Gastrocnemius medialis (tissue), 4 donors: Measurements from ENCODE around the gene PRKAG1. TPM values are rescaled to one million over a fixed set of nuclear protein-coding genes. Genes with fewer than 3 reads are reported as not detected.

Experiments used
- ATAC-seq, 2 donors: fragments of 150-250 bp; one replicate each; pipeline ENCODE4 v1.9.1; 2016
- DNase-seq, 2 donors: peaks; one replicate each; pipeline ENCODE4 v3.0.0-alpha.2; 2019
- H3K27ac ChIP-seq, 4 donors: fragments of 200-600 bp; sonication (generic); 1 replicate in 1 of 4; 2 replicates in 3 of 4; pipeline ENCODE4 v1.5.1; 2016 to 2018; ENCODE audit warnings: mild to moderate bottlenecking in 2 of 4, moderate library complexity in 1 of 4
- H3K27me3 ChIP-seq, 3 donors: fragments of 200-600 bp; sonication (generic) in 2 of 3; 1 replicate in 1 of 3; 2 replicates in 2 of 3; pipeline versions ENCODE4 v1.5.1 to v1.6.0; 2016 to 2019; ENCODE audit warnings: mild to moderate bottlenecking in 1 of 3, moderate library complexity in 1 of 3
- H3K36me3 ChIP-seq, 2 donors: fragments of 200-600 bp; sonication (generic) in 1 of 2; one replicate each; pipeline ENCODE4 v1.5.1; 2017 to 2018
- H3K4me1 ChIP-seq, 2 donors: fragments of 200-600 bp; sonication (generic) in 1 of 2; one replicate each; pipeline ENCODE4 v1.5.1; 2016 to 2017; ENCODE audit warnings: mild to moderate bottlenecking in 2 of 2
- H3K4me3 ChIP-seq, 4 donors: fragments of 200-600 bp; sonication (generic) in 3 of 4; 1 replicate in 1 of 4; 2 replicates in 3 of 4; pipeline ENCODE4 v1.5.1; 2016 to 2019; ENCODE audit warnings: mild to moderate bottlenecking in 2 of 4
- H3K9me3 ChIP-seq, 3 donors: fragments of 200-600 bp; sonication (generic) in 2 of 3; 1 replicate in 1 of 3; 2 replicates in 2 of 3; pipeline ENCODE4 v1.5.1; 2016 to 2019
- POLR2A ChIP-seq, 2 donors: fragments of 450-650 bp; IDR thresholded peaks; one replicate each; pipeline ENCODE4 v1.6.1; 2017; ENCODE audit warnings: antibody characterized with exemption in 2 of 2, mild to moderate bottlenecking in 2 of 2, moderate library complexity in 2 of 2
- in situ Hi-C, 4 donors: fragments of 200-750 bp; cut with MboI; loops; one replicate each; pipeline versions ENCODE4 v1.15.0 to v1.8.0; 2017; ENCODE audit warnings: low sequenced_read_pairs in 4 of 4
- intact Hi-C: fragments of 100-400 bp; cut with DNase I; formaldehyde crosslinking; loops from one replicate; pipeline ENCODE4 v1.15.1; 2023; ENCODE audit warnings: low total_unique reads
- total RNA-seq, 4 donors: library from RNA; depleted of rRNA; stranded (reverse); fragments of >200 nt; gene quantifications; one replicate each; pipeline versions ENCODE4 v1.1.0 to v1.2.3, GENCODE V29; 2016
- TF ChIP-seq, protein P1 (sequence below), 5 experiments: fragments of 450-650 bp in 3 of 5; fragments of 200-600 bp in 2 of 5; sonication (generic) in 2 of 5; IDR thresholded peaks in 4 of 5; conservative IDR thresholded peaks in 1 of 5; 1 replicate in 4 of 5; 2 replicates in 1 of 5; pipeline ENCODE4 v1.5.1; 2016 to 2019; ENCODE audit warnings: antibody characterized with exemption in 5 of 5, mild to moderate bottlenecking in 3 of 5, moderate library complexity in 3 of 5

PRKAG1 gene
- total RNA-seq, 4 donors from 2014 or later, result 67.4 to 97.7 (median 83.9) TPM

DNA sequence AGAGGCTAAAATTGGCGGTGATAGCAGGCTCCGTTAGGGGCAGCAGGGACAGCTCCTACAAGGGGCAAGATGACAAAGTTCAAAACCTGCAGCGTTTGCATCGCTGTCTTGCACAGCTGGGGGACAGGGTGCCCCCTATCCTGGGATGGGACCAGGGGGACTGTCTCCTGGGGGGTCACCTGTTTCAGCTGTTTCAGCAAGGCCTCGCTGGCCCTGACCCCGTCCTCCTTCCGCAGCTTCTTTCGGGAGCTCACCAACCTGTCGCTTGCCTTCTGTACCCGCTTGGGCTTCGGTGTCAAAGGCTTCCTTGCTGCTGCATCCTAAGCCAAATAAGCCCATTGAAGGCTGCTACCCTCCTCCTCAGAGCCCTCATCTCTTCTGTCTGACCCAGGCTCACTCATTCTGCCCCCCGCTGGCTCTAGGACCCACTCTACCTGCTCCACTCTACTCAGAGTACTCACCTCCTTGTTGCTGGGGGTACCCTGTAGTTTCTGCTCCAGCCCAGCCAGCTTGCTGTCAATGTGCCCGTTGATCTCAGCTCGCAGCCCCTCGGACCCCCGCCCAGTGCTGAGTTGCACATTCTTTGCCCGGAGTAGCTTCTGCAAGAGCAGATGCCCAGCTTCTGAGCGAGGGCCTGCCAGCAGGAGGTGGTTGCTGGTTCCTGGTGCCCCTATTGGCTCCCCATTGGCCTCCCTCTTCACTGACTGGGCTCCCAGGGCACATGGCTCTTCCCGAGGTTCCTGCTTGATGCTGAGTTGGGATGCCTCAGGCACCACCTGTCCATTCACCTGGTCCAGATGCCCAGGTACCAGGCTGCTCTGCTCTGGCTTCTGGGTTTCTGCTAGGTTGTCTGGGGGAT is 12.4 kb upstream of the PRKAG1 start:
- TF ChIP-seq, protein P1, sequence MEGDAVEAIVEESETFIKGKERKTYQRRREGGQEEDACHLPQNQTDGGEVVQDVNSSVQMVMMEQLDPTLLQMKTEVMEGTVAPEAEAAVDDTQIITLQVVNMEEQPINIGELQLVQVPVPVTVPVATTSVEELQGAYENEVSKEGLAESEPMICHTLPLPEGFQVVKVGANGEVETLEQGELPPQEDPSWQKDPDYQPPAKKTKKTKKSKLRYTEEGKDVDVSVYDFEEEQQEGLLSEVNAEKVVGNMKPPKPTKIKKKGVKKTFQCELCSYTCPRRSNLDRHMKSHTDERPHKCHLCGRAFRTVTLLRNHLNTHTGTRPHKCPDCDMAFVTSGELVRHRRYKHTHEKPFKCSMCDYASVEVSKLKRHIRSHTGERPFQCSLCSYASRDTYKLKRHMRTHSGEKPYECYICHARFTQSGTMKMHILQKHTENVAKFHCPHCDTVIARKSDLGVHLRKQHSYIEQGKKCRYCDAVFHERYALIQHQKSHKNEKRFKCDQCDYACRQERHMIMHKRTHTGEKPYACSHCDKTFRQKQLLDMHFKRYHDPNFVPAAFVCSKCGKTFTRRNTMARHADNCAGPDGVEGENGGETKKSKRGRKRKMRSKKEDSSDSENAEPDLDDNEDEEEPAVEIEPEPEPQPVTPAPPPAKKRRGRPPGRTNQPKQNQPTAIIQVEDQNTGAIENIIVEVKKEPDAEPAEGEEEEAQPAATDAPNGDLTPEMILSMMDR (IDR thresholded peaks at IDR 0.05 in 4 of 5, conservative IDR thresholded peaks at IDR 0.05 in 1 of 5), result no peak
- TF ChIP-seq POLR2A (IDR thresholded peaks at IDR 0.05), result no peak
- in situ Hi-C loops (no loop called here), intact Hi-C loops (no loop called here)
- Histone ChIP-seq H3K4me1 (no peaks in the 10 kb centered on the region), H3K36me3 (peaks cover 0 to 85% of the 10 kb centered on the region in 2 donors), H3K27me3 (no peaks in the 10 kb centered on the region), H3K27ac (no peak overlapping the region), H3K9me3 (no peaks in the 10 kb centered on the region), H3K4me3 (no peak overlapping the region)
- no peak for ATAC-seq
- no peak for DNase-seq

DNA sequence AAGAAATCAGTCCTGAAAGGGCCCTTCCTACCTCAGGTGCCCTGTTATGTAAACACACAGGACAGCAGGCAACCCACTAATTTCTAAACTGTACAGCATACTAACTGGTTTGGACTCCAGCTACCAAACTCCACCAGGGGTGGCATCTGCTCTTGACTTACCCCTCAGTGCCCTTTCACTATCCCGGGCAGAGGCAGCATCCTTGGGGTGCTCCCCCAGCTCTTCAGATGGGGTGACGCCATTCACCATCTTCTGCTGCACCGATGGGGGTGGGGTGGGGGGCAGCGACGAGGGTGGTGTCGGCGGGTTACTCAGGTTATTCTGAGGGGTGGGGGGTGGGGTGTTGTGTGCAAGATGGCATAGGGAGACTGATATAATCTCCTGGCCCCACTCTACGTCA is 11.5 kb upstream of the PRKAG1 start:
- Histone ChIP-seq H3K27me3 (no peaks in the 10 kb centered on the region), H3K9me3 (no peaks in the 10 kb centered on the region), H3K36me3 (peaks cover 0 to 90% of the 10 kb centered on the region in 2 donors), H3K4me3 (no peak overlapping the region), H3K4me1 (no peaks in the 10 kb centered on the region), H3K27ac (no peak overlapping the region)
- intact Hi-C loops, result no loop called here
- in situ Hi-C loops, result no loop called here
- DNase-seq (no peak), ATAC-seq (no peak)
- TF ChIP-seq, protein P1 (IDR thresholded peaks at IDR 0.05 in 4 of 5, conservative IDR thresholded peaks at IDR 0.05 in 1 of 5), result no peak
- no peak for TF ChIP-seq POLR2A (IDR thresholded peaks at IDR 0.05)

DNA sequence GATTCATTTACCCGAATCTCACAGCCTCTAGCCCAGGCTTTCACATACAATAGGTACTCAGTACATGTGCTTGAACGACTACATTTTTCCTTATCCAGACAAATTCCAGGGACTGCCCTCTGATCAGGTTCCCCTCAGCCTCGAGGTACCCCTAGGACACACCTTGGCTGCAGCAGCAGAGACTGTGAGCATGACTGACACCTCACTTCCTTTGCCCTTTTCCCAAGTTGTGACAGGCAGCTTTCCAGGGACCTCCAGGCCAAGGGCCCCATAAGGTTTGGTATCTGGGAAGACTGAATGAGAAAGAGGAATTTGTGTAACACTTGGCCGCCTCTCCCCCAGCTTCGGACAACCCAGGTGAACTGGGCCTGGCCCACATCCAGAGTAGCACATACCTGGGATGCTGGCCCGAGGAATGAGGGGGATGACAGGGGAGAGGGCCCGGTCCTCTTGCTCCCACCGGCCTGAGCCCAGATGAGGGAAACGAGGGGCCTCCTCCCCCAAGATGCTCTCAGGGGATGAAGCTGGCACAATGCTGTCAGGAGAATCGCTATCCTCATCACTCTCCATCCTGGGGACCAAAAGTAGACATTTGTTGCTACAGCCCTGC is 10.2 kb upstream of the PRKAG1 start:
- intact Hi-C loops, result no loop called here
- no peak overlapping the region for H3K27ac ChIP-seq
- H3K4me1 ChIP-seq, result no peaks in the 10 kb centered on the region
- DNase-seq (no peak), ATAC-seq (no peak)
- no peak for TF ChIP-seq POLR2A (IDR thresholded peaks at IDR 0.05)
- TF ChIP-seq, protein P1 (IDR thresholded peaks at IDR 0.05 in 4 of 5, conservative IDR thresholded peaks at IDR 0.05 in 1 of 5), result no peak
- H3K36me3 ChIP-seq, result peaks cover 0 to 89% of the 10 kb centered on the region in 2 donors
- H3K9me3 ChIP-seq, result no peaks in the 10 kb centered on the region
- no peaks in the 10 kb centered on the region for H3K27me3 ChIP-seq
- H3K4me3 ChIP-seq, result no peak overlapping the region
- in situ Hi-C loops, result no loop called here

DNA sequence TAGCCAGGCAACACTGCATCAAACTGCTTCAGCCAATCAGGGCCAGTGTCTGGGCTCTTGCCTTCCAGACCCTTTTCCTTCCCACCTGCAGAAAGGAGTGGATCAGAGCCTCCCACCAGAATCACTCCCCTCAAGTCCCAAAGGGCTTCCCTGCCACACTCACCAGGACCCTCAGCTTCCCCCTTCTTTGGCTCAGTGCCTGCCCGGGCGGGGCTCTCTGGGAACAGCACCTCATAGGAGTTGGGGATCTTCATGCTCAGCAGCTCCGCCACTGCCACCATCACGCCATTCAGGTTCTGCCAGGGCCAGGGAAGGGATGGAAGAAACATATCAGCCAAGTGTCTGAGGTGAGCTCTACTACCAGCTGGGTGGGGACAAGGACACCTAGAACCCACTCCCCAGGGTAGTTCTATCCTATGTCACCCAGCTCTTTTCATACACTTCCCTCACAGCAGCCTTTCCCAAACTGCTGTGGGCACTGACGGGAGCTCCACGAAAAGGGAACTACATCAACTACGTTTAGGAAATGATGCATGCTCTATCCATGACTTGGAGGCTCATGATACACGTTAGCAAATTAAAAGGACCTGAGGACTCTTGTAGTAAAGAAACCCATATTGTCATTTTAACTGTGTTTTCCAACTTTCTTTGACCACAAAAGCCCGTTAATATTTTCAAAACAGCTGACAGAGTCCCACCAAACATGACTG is 9.4 kb upstream of the PRKAG1 start:
- ATAC-seq, result no peak
- no peaks in the 10 kb centered on the region for H3K27me3 ChIP-seq
- intact Hi-C loops (no loop called here), in situ Hi-C loops (no loop called here)
- H3K36me3 ChIP-seq, result peaks cover 0 to 89% of the 10 kb centered on the region in 2 donors
- no peaks in the 10 kb centered on the region for H3K9me3 ChIP-seq
- TF ChIP-seq POLR2A (IDR thresholded peaks at IDR 0.05), result no peak
- TF ChIP-seq, protein P1 (IDR thresholded peaks at IDR 0.05 in 4 of 5, conservative IDR thresholded peaks at IDR 0.05 in 1 of 5), result no peak
- no peak for DNase-seq
- no peak overlapping the region for H3K27ac ChIP-seq
- H3K4me3 ChIP-seq, result no peak overlapping the region
- H3K4me1 ChIP-seq, result no peaks in the 10 kb centered on the region
